ENCODE results near the gene CTNNA3.

CTNNA3 gene

DNA sequence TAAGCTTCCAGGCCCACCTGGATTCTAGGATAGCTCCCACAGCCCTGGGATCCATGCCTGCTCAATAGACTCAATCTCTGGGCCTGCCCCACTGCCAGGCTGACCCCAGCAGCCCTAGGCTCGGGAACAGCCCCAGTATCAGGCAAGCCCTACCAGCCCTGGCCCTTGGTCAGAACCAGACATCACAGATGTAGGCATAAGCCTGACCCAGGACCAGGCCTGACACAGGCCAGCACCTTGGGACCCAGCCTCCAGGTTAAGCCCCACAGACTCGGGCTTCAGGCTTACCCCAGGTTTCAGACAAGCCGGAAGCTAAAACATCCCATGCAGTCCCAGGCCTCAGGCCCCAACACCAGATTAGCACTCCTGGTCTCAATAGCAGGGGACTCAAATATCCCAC lies 1046.4 kb downstream of the CTNNA3 start:
- no peak for DNase-seq (ENCODE audit: low read depth)

DNA sequence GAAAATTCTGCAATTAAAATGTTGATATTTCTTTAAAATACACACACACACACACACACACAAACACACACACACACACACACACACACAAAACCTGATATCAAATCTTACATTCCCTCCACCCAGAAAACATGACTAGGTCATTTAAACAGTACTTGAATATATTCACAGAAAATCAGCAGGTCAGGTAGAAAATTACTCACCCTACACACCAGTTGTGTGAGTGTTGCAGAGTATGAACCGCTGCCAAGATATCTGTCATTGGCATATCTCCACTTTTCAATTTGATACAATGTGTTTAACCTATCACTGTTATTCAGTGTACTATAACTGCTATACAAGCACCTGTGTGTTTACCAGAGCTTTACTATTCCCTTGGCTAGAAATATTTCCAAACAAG lies 1053.8 kb downstream of the CTNNA3 start:
- no peak for DNase-seq (ENCODE audit: low read depth)

DNA sequence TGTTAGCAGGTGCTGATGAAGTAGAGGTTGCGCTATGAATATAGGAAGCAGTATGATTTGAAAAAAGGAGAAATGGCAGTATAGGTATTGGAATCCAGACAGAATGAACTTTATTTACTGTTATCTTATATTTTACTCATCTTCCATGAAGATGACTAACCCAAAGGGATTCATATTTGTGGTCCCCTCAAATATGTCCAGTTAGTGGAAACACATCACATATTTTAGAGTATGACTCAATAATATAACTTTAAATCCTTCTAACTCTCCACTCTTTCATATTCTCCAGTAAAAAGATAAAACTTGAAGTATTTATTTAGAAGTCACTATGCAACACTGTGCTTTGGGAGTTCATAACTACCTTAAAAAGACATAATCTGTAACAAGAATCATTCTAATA lies 1056.6 kb downstream of the CTNNA3 start:
- DNase-seq (ENCODE audit: low read depth), result no peak

DNA sequence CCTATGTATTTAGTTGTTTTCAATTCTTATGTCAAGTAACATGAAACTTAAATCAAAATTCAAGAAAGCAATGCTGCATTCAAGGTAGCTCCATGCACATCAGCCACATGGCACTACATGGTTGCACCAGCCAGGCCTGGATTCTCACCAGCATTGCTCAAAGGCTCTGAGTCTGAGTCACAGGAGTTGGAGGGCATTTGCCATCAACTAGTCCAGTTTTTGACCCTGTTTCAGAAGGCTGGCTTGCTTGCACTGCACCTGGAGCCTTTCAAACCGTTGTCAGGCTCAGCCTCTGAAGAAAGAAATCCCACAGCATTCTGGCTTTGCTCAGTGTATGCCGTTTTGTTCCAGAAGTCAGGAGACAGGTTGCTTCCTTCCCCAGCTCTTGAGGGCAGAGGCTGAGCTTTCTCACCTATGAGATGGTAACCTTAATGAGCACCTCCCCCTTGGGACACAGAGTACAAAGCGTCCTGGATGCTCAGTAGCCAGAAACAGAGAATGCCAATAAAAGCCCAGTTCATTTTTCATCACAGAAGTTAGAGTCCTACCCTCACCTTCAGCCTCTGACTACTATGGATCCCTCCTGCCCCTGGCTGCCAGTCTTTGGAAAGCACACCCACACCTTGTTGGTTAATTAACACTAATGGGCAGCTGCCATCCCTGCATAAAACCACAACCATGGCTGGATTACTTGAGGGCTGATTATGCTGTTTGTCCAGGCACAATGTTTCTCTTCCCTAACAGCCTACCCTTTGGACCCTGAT lies 1058.5 kb downstream of the CTNNA3 start:
- DNase-seq (ENCODE audit: low read depth), result no peak

DNA sequence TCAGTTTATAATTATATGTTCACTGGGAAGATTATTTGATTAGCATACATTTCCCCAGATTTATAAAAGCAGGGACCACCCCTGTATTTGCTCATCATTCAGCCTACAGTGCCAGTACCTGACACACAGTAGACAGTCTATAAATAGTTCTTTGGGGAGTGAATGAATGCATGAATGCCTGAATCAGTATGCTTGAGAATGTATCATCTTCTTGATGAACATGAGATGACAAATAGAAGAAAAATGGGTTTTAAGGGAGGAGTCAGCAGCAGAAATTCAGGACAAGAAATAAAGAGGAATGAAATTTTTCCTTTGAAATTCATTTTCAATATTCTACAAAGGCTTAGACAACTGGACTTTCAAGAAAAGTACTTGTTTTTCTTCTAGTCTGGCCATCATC lies 1066.0 kb downstream of the CTNNA3 start:
- DNase-seq (ENCODE audit: low read depth), result no peak

DNA sequence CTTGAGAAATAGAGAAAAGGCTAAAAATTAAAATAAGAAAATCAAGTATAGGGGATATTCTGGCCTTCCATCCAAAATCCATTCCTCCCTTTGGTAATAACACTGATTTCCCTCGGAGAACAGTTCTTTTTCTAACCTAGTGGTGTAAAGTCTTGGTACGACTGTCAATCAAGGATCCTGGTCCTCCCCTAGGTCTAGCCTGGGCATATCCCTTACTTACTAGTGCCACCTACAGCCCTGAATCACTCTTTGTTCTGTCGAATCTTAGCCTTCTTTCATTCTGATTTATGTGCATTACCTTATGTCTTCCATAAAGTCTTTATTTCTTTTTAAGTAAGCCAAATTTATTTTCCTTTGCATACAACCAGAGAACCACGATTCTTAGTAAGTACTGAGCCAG lies 1068.8 kb downstream of the CTNNA3 start:
- DNase-seq (ENCODE audit: low read depth), result no peak

DNA sequence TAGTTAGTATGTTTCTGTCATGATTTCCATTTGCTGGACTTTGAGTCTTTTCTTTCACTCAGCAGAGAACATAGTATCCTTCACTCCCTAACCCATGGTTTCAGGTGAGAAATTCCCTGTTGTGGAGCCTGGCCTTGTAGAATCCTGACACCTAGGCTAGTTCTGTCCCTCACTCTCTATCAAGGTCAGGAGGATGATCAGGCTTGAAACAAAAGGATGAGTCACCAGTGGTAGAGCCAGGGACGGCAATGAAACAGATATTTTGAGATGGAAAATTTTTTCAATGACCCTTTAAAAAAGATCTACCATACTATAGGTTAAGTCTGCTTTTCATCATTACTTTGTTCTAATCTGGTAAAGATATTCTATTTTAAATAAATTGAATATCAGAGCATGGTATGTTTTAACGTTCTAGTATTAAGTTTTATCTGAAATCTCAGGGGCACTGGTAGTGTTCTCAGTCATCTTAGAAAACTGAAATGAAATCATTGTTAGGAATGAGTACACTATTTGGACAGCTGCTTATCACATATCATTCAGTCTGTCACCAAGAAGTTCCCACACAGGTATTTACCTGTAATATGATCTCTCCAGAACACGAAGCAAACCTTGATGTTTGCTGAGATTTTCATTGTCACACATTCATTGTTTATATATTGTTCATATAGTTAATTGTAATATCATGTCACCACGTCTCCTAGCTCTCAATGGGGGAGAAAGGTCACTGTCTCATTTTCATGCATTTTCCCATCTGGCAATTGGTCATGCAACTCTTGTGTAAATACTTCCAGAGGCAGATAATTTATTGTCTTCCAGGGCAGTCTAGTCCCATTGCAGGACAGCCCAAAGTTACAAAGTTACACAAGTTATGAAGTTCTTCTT lies 1070.0 kb downstream of the CTNNA3 start:
- DNase-seq (ENCODE audit: low read depth), result no peak

DNA sequence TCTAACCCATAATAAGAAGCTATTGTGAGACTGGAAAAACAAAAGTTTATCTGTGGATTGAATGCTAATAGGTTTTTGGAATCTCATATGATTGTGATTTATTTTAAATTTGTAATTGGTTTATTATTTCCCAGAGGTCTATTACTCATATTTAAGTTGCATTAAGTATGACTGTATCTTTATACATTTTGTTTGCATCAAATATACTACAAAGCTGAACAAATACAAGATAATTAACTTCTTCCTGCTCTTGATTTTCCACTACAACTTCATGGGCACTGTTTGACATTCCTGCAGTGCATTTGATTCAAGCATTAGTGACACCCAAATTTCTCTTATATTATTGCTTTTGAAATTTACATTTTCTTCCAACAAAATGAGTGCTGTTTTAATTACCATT lies 1073.9 kb downstream of the CTNNA3 start:
- DNase-seq (ENCODE audit: low read depth), result no peak

DNA sequence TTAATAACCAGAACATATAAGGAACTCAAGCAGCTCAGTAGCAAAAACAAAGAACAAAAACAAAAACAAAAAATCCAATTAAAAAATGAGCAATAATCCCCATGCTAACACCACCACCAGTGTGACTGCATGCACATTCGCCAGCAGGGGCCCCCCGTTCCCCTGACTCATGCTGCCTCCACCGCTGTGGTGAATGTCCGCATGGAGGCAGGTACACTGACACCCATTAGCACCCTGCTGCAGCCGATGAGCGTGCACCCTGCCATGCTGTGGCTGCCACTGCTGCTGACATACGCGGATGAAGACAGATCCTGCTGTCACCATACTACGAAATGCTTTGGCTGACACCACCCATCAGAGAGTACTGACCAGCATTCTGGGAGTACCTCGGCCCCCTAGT lies 1091.8 kb downstream of the CTNNA3 start:
- DNase-seq (ENCODE audit: low read depth), result no peak

DNA sequence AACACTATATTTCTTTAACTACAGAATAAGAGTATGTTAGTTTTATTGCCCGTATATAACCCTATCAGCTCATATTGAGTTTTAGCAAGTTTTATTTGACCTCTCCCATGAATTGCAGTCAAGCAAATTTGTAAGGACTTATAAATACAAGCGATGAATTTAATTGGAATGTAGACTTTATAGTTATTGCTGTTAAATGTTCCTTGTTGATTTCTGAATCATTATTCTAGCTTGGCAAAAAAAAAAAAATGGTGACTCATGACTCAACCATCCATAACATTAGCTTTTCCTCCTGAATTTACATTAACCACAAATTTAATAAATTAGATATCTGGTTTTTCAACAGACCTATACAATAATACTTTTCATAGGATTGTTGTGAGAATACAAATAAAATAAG lies 1104.1 kb downstream of the CTNNA3 start:
- no peak for DNase-seq (ENCODE audit: low read depth)

DNA sequence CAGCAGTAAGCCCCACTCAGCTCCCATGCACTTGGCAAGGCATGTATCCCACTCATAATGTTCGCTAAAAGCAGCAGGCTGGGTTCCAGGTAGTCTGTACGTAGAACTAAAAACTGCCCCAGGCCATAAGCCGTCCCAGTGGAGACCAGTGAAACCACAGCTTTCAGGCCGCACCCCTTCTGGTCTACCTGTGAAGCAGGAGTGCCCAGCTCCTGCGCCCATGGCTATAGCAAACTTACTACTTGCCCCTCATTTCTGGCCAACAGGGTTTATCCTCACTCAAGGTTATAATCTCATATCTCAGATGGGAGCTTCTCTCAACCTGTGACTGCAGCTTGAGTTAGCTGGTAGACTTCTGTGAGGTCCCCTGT lies 1108.3 kb downstream of the CTNNA3 start:
- no peak for DNase-seq (ENCODE audit: low read depth)

DNA sequence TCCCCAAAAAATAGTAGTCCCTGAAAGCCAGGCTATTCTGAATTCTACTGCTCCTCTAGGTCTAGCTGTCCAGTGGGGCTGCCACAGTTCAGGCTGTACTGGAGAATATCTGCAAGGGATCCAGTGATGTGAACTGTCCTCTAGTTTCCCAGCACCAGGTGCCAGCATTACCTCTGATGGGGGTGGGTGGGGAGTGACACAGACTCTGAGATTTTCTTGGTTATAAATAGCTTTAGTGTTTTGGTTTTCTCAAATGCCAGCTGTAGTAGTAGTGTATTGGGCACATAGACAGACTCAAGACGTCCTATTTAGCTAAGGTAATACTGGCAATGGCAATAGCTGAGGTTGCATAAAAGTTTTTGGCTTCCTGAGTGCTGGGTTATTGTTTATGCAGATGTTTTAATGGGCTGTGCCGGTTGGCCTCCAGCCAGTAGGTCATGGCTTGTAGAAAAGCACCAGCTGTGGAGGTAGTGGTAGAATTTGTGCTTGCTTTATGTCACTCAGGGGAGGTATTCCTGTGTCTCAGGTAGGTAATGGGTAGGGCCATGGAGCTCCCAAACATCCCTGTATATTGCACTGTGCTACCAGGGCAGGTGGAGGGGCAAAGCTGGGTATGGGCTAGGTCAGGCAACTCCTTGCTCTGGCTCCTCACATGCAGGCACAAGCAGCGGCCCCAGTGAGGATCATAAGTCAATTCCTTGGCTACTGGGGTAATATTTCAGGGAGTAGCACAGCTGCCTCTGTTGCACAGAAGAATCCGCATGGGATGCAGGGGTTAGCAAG lies 1108.9 kb downstream of the CTNNA3 start:
- no peak for DNase-seq (ENCODE audit: low read depth)

DNA sequence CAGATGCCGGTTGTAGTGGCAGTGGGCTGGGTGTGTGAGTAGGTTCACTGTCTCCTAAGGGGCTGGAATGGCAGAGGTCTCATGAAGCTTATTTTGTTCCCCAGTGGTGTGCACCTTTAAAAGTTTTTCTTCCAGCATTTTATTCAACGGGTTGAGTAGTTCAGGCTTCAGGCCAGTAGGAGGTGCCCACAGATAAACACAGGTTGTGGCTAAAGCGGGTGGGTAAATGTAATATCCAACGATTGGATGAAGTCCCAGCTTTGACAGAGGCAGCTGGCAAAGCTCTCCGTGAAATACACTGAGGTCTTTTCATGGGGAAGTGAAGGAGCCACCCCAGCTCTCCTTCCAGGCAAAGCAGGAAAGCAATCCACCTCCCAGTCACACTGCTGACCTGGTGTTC lies 1109.9 kb downstream of the CTNNA3 start:
- DNase-seq (ENCODE audit: low read depth), result no peak

DNA sequence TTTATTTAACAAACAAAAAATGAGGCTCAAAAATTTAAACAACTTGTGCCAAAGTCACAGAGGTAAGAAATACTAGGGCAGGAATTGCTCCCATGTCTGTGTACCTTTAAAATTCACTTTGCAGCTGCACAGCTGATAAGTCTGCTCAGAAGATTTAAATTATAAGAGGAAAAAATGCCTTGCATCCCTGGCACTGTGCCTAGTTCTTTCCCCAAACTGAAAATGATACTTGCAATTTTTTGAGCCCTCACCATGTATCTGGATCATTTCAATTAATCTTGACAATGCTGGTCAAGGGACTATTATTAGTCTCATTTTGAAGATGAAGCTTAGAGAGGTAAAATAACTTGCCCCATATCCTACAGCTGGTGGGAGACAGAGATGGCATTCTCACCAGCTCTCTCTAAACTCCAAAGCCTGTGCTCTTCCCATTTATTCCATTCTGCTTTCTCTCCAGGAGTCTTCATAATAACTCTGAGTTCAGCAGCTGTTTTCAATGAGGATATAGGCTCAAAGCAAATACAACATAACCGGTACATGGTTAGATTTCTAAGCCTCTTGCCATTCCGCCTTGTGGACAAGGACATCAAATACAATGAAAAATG lies 1120.6 kb downstream of the CTNNA3 start:
- DNase-seq (ENCODE audit: low read depth), result no peak

DNA sequence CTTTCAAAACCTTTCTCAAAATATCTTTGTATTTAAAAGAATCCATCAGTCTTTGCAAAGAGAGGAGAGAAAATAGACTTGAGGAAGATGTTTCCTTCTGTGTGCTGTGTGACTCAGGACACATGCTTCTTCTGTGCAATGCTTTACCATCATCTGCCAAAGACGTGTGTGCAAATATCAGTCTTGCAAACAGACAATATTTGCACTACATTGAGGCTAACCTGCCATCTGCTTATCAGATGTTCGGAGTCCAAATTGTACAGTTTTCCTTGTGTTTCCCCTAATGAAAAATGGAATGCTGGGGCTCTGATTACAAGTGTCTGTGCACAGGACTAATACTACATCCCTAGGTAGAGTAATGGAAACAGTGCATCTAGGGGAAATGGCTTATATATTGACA lies 1123.3 kb downstream of the CTNNA3 start:
- DNase-seq (ENCODE audit: low read depth), result no peak

DNA sequence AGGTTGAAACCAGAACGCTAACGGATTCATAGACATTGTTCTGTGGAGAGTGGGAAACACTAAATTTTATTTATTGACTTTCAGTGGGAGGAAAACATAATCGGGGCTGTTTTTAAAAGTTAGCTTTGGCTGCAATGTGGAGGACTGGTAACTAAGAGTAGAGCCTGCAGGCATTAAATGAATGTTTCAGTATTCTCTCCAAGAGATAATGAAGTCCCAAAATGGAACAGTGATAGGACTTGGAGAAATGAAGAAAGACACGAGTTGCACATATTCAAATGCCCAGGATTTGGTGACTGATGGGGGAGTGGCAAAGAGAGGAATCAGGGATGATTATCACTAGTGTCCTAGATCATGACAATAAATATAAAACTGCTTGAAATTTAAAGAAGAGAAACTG lies 1130.0 kb downstream of the CTNNA3 start:
- DNase-seq (ENCODE audit: low read depth), result no peak

DNA sequence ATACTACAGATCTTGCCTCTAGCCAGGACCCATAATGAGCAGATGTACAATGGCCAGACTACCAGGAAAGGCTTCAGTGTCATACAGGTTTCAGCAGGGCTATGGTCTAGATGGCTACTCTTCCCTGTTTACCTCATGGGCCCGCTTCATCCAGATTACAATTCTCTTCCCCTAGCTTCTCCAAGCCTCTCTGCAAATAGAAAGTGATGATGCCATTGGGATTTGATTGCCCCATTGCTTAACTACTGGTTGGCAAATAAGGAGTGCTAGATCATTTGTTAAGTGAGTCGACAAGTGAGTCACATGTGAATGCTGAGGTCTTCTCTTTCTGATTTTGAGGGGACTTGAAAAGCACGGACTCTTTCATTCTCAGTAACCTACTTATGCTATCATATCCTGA lies 1131.7 kb downstream of the CTNNA3 start:
- no peak for DNase-seq (ENCODE audit: low read depth)

DNA sequence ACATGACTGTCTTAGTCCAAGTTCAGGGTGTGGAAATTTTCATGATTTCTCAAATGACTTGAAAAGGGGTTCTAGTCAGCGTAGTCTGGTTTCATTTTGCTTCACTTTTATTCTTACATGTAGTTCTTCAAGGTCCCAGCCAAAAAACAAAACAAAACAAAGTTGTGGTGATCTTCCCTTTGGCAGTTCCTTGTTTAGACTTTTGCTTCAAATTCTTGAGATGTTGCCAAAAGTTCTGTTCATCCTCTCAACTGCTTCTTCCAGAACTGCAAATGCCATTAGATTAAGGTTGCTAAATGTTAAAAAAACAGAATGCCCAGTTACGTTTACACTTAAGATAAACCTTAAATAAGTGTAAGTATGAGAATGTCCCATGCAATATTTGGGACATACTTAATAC lies 1140.9 kb downstream of the CTNNA3 start:
- no peak for DNase-seq (ENCODE audit: low read depth)

DNA sequence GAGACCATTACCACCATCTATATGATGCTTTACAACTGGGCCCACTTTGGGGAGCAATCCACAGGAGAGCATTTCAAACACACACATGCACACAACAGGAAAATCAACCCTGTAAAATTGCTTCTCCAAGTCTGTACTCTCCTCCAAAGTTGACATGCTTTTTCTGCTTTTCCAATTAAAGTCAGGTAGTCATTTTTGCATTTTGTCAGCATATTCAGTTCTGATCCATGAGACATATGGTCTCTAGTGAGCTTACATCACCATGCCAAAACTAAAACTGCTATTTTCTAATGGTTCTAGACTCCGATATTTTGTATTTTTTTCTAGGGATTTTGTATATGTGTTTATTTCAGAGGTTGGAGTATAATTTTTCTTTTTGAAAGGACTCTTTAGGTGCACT lies 1143.7 kb downstream of the CTNNA3 start:
- no peak for DNase-seq (ENCODE audit: low read depth)

DNA sequence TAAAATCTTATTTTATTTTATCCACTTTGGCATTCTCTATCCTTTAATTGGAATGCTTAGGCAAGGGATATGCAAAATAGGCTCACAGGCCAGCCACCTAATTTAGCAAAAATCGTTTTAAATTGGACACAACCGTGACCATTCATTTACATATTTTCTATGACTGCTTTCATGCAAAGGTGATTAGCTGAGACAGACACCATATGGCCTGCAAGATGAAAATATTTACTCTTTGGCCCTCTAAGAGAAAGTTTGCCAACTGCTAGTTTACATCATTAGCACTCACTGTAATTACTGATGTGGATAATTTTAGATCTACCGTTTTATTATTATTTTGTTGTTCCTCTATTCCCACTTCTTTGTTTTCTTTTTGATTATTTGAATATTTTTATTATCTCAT lies 1145.6 kb downstream of the CTNNA3 start:
- DNase-seq (ENCODE audit: low read depth), result no peak

DNA sequence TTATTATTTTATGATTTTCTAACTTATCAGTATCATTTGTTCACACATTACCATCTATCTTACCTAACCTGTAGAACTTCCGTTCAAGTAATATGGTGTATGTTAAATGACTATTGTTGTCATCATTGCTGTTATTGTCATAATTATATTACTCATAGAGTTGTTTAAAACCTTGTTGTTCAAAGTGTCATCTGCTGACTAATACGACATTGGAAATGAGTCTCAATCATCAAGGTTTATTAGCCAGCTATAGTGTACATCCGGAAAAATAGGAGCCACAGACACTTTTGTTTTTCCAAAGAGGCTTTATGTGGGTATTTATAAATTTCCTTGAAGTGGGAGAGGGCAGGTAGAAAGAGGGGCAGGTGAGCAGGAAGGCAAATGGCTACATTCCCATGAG lies 1157.1 kb downstream of the CTNNA3 start:
- DNase-seq (ENCODE audit: low read depth), result no peak

DNA sequence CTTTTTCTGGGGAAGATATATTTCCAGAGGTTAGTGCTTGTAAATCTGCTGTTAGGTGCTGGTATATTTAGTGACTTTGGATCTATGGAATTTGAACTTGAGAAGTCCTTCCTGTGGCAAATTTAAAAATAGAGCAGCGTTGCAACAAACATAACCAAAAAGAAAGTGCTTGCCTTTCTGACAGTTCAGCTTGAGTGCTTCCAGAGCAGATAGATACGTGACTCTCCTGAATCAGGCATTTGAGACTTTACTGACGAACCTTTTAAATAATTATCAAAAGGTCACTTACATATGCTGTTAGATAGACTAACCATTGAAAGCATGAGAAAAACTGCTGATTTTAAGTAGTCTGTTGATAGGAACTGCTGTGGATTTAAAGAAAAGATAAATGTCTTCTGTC lies 1157.6 kb downstream of the CTNNA3 start:
- no peak for DNase-seq (ENCODE audit: low read depth)
